Activated naive CD8-positive, alpha-beta T cell treated with anti-CD3 and anti-CD28 coated beads for 36 hours (primary cell): ENCODE results near the gene ALKBH1. TPM values are rescaled to one million over a fixed set of nuclear protein-coding genes. Genes with fewer than 3 reads are reported as not detected.
"Not testable (repeated sequence)": the region's sequence is repeated elsewhere in the genome, so short reads cannot be mapped to it uniquely, and the experiment has no call there.

Source experiments
- DNase-seq: peaks from one replicate; pipeline ENCODE4 v3.0.0; 2021
- H3K27ac Mint-ChIP-seq: one replicate; pipeline ENCODE4 v1.8.0; 2022; ENCODE audit warnings: mild to moderate bottlenecking, moderate library complexity, mixed read lengths
- H3K27me3 Mint-ChIP-seq: one replicate; pipeline ENCODE4 v1.8.0; 2022; ENCODE audit warnings: mild to moderate bottlenecking, mixed read lengths
- H3K36me3 Mint-ChIP-seq: one replicate; pipeline ENCODE4 v1.8.0; 2021; ENCODE audit warnings: mild to moderate bottlenecking, mixed read lengths
- H3K4me1 Mint-ChIP-seq: one replicate; pipeline ENCODE4 v1.8.0; 2021; ENCODE audit warnings: mixed read lengths
- H3K4me3 Mint-ChIP-seq: one replicate; pipeline ENCODE4 v1.8.0; 2022; ENCODE audit warnings: mild to moderate bottlenecking, moderate library complexity, mixed read lengths
- H3K9me3 Mint-ChIP-seq: one replicate; pipeline ENCODE4 v1.8.0; 2022; ENCODE audit warnings: mixed read lengths
- total RNA-seq, 2 experiments: library from RNA; stranded (reverse); gene quantifications; one replicate each; pipeline ENCODE4 v1.2.3, GENCODE V29; 2021

The ALKBH1 gene
- total RNA-seq, 2 experiments from 2014 or later, result 18.5 to 22.1 TPM

DNA sequence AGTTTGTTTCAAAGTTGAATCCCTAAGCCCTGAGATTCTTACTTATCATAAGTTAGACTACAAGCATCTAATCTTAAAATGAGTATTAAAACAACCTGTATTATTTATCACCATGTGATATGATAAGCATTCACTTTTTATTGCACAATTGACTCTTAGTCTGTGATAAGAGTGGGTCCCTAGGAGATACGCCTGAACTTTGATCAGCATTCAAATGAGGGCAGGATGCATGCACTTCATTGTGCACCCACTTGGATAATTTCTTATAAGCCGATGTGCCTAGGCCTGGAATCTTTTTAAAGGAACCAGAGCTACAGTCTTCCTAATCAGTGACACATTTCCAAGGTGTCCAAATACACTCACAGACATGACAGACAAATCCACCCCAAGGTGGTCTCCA, 60.0 kb downstream of the ALKBH1 start:
- Mint-ChIP-seq H3K27me3 (no peaks in the 10 kb centered on the region), H3K36me3 (no peaks in the 10 kb centered on the region), H3K4me1 (no peaks in the 10 kb centered on the region), H3K4me3 (no peak overlapping the region), H3K9me3 (no peaks in the 10 kb centered on the region), H3K27ac (no peak overlapping the region)
- DNase-seq, result no peak

GRCh38 chr14:77646907-77647306, 60.9 kb downstream of the ALKBH1 start:
- no peak for DNase-seq
- no peak overlapping the region for H3K4me3 Mint-ChIP-seq
- no peaks in the 10 kb centered on the region for H3K27me3 Mint-ChIP-seq
- H3K9me3 Mint-ChIP-seq, result no peaks in the 10 kb centered on the region
- H3K36me3 Mint-ChIP-seq, result no peaks in the 10 kb centered on the region
- peaks cover 7% of the 10 kb centered on the region for H3K4me1 Mint-ChIP-seq
- H3K27ac Mint-ChIP-seq, result no peak overlapping the region

GRCh38 chr14:77645520-77646230, 62.1 kb downstream of the ALKBH1 start:
- peaks cover 16% of the 10 kb centered on the region for H3K4me1 Mint-ChIP-seq
- H3K27me3 Mint-ChIP-seq, result peaks cover 3% of the 10 kb centered on the region
- H3K9me3 Mint-ChIP-seq, result no peaks in the 10 kb centered on the region
- DNase-seq, result no peak
- H3K27ac Mint-ChIP-seq, result no peak overlapping the region
- no peaks in the 10 kb centered on the region for H3K36me3 Mint-ChIP-seq
- H3K4me3 Mint-ChIP-seq, result no peak overlapping the region

DNA sequence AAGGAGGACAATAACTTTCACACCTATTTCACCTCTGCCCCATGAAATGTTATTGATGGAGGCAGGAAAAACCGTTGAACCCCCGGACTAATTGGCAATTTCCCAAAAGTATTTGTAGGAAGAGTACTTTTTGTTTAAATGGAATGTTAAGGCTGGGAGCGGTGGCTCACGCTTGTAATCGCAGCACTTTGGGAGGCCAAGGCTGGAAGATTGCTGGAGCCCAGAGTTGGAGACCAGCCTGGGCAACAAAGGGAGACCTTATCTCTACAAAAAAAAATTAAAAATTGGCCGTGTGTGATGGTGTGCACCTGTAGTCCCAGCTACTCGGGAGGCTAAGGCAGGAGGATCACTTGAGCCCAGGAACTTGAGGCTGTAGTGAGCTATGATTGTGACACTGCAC, 65.4 kb downstream of the ALKBH1 start:
- Mint-ChIP-seq H3K27me3 (peaks cover 3% of the 10 kb centered on the region), H3K4me3 (peak overlapping the region; percentile 79), H3K27ac (peak overlapping the region; percentile 87), H3K36me3 (no peaks in the 10 kb centered on the region), H3K9me3 (peaks cover 3% of the 10 kb centered on the region), H3K4me1 (peaks cover 16% of the 10 kb centered on the region)
- no peak for DNase-seq

GRCh38 chr14:77641534-77642341, 66.1 kb downstream of the ALKBH1 start:
- Mint-ChIP-seq H3K9me3 (peaks cover 3% of the 10 kb centered on the region), H3K27me3 (peaks cover 3% of the 10 kb centered on the region), H3K27ac (peak overlapping the region; percentile 87), H3K36me3 (no peaks in the 10 kb centered on the region), H3K4me1 (peaks cover 16% of the 10 kb centered on the region), H3K4me3 (peak overlapping the region; percentile 79)
- peak; percentile 73 for DNase-seq

GRCh38 chr14:77640756-77641533, 66.9 kb downstream of the ALKBH1 start:
- DNase-seq, result no peak
- H3K27ac Mint-ChIP-seq, result peak overlapping the region; percentile 87

GRCh38 chr14:77638771-77639171, 69.1 kb downstream of the ALKBH1 start:
- H3K27me3 Mint-ChIP-seq, result peaks cover 3% of the 10 kb centered on the region
- H3K4me1 Mint-ChIP-seq, result peaks cover 21% of the 10 kb centered on the region
- no peak overlapping the region for H3K27ac Mint-ChIP-seq
- no peaks in the 10 kb centered on the region for H3K36me3 Mint-ChIP-seq
- DNase-seq, result no peak
- H3K9me3 Mint-ChIP-seq, result peaks cover 7% of the 10 kb centered on the region
- H3K4me3 Mint-ChIP-seq, result no peak overlapping the region

More at GRCh38 chr14:77640756-77641533, 66.9 kb downstream of the ALKBH1 start:
- H3K27me3 Mint-ChIP-seq, result peaks cover 3% of the 10 kb centered on the region
- H3K4me1 Mint-ChIP-seq, result peaks cover 20% of the 10 kb centered on the region
- H3K4me3 Mint-ChIP-seq, result peak overlapping the region; percentile 79
- peaks cover 3% of the 10 kb centered on the region for H3K9me3 Mint-ChIP-seq
- no peaks in the 10 kb centered on the region for H3K36me3 Mint-ChIP-seq

GRCh38 chr14:77635869-77636268, 72.0 kb downstream of the ALKBH1 start:
- H3K4me1 Mint-ChIP-seq, DNase-seq, H3K4me3 Mint-ChIP-seq, H3K27ac Mint-ChIP-seq, H3K36me3 Mint-ChIP-seq, H3K9me3 Mint-ChIP-seq, H3K27me3 Mint-ChIP-seq: not testable (repeated sequence)

DNA sequence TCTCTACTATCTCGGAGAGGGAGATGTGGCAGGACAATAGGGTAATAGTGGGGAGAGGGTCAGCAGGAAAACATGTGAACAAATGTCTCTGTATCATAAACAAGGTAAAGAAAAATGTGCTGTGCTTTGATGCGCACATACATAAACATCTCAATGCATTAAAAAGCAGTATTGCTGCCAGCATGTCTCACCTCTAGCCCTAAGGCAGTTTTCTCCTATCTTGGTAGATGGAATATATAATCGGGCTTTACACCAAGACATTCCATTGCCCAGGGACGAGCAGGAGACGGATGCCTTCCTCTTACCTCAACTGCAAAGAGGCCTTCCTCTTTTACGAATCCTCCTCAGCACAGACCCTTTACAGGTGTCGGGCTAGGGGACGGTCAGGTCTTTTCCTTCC, 72.4 kb downstream of the ALKBH1 start:
- not testable (repeated sequence) for H3K4me1 Mint-ChIP-seq, H3K27ac Mint-ChIP-seq, H3K9me3 Mint-ChIP-seq, H3K36me3 Mint-ChIP-seq, DNase-seq, H3K27me3 Mint-ChIP-seq, H3K4me3 Mint-ChIP-seq

DNA sequence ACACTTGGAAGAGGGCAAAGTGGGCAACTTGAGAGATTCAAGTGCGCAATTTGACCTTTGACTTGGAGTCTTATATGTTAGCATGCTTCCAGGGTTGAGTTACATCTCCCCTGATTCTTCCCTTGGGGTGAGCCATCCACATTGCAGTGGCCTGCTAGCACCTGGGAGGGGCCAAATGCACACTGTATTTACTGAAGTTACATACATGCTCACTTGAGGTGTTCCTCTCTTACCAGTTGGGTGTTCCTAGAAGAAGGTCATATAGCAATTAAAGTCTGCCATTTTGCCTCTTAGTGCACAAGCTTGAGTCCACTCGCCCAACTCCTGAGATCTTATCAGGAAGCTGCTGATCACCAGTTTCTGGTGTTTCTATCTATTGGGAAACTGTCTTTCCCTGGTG, 77.7 kb downstream of the ALKBH1 start:
- Mint-ChIP-seq H3K36me3 (no peaks in the 10 kb centered on the region), H3K4me1 (peaks cover 2% of the 10 kb centered on the region), H3K9me3 (peaks cover 4% of the 10 kb centered on the region), H3K4me3 (no peak overlapping the region), H3K27ac (no peak overlapping the region), H3K27me3 (no peaks in the 10 kb centered on the region)
- no peak for DNase-seq

GRCh38 chr14:77625360-77625759, 82.5 kb downstream of the ALKBH1 start:
- H3K9me3 Mint-ChIP-seq, result no peaks in the 10 kb centered on the region

DNA sequence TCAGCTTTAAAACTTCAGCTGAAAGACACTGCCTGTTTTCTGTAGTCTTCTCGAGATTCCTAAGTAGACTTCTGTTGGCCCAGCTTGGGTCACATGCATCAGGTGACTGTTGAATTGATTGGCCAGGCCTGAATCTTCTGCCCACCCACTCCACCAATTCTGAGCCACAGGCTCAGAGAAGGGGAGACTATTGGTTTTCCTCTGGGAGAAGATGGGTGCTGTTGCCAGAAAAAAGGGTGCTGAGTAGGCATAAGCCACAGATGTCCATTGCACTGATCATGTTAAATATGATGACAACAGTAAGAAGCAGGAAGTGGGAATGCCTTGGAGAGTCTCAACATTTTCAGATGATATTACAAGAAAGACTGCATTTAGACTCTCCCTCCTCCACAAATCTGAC, 84.6 kb downstream of the ALKBH1 start:
- DNase-seq, result no peak
- Mint-ChIP-seq H3K27me3 (no peaks in the 10 kb centered on the region), H3K4me1 (peaks cover 2% of the 10 kb centered on the region), H3K9me3 (no peaks in the 10 kb centered on the region), H3K4me3 (no peak overlapping the region), H3K27ac (no peak overlapping the region), H3K36me3 (no peaks in the 10 kb centered on the region)

More at GRCh38 chr14:77625360-77625759, 82.5 kb downstream of the ALKBH1 start:
- Mint-ChIP-seq H3K4me1 (peaks cover 2% of the 10 kb centered on the region), H3K36me3 (no peaks in the 10 kb centered on the region), H3K27ac (no peak overlapping the region), H3K27me3 (no peaks in the 10 kb centered on the region), H3K4me3 (no peak overlapping the region)
- DNase-seq, result no peak
